ENCODE results near the gene SUCO. TPM values are rescaled to one million over a fixed set of nuclear protein-coding genes. Genes with fewer than 3 reads are reported as not detected.

Gene SUCO
- polyA plus RNA-seq, 2 of the 4 experiments (the other 2 are of a cell fraction) = 10.3 to 21.8 TPM

- DNase-seq (ENCODE audit: low read depth in 1 of 2, low spot score in 1 of 2) (peak in 1 of 2 experiments; percentile 31), FAIRE-seq (no peak), ATAC-seq (peak in 1 of 2 experiments; percentile 48; a peak in 1 of 6 replicates)
- ChIA-PET POLR2A (no interaction called here), CTCF (interaction anchor here (0.8 kb wide), 1 partner anchor 11 kb away, joined by 3 read pairs; no protein-coding TSS in a partner anchor)
- Histone ChIP-seq H3K4me1 (peaks cover 25% of the 10 kb centered on the region), H3K4me3 (no peak overlapping the region), H3K27ac (no peak overlapping the region), H3K4me2 (no peak overlapping the region), H3K9me3 (no peaks in the 10 kb centered on the region)
- WGBS (ENCODE audit: missing lambda C conversion rate) = 49% methylated on average over 5 of the region's 5 CpGs
- TF ChIP-seq ZFP36 (IDR thresholded peaks at IDR 0.05; ENCODE audit: borderline replicate concordance, partially characterized antibody) (no peak), RCOR1 (IDR thresholded peaks at IDR 0.05; ENCODE audit: low read depth, low read length) (no peak), ZSCAN20 (CRISPR knock-in tag; IDR thresholded peaks at IDR 0.05) (no peak), HOXB5 (CRISPR knock-in tag; IDR thresholded peaks at IDR 0.05) (no peak), CHD2 (IDR thresholded peaks at IDR 0.05; ENCODE audit: low read length, partially characterized antibody) (no peak)
Measured at GRCh38 chr1:172653015-172653709, 120.2 kb downstream of the SUCO start.

DNA sequence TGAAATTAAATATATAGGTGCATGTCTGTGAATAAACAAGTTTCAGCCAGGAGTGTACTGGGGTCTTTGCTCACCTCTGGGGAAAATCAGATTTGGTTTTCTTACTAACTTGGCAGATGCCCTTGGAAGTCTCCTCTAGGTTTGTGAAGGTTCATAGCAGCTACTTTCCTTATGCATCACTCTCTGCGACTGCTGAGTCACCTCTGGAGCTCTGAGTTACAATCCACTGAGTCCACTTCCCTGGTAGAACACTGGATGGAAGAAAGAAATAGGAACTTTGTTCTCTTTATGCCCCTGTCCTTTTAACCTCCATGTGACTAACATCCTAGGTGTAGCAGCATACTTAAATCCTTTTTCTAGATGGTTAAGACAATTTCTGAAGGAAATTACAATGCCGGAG lies 121.6 kb downstream of the SUCO start:
- H3K4me1 ChIP-seq = peaks cover 27% of the 10 kb centered on the region
- TF ChIP-seq MAFK (IDR thresholded peaks at IDR 0.05; ENCODE audit: partially characterized antibody) (peak; percentile 20), NPAS2 (CRISPR knock-in tag; IDR thresholded peaks at IDR 0.05; ENCODE audit: borderline replicate concordance) (no peak)
- ChIA-PET CTCF (interaction anchor here (1.0 kb wide), 1 partner anchor 13 kb away, joined by 3 read pairs; no protein-coding TSS in a partner anchor), POLR2A (no interaction called here)
- 47% methylated on average over 2 of the region's 2 CpGs for WGBS (ENCODE audit: missing lambda C conversion rate)
- peak overlapping the region; percentile 41 to 67; a peak in 5 of 6 replicates for H3K27ac ChIP-seq
- FAIRE-seq (no peak), ATAC-seq (peak; percentile 74 to 83; a peak in 5 of 6 replicates), DNase-seq (ENCODE audit: low read depth in 1 of 2, low spot score in 1 of 2) (peak; percentile 28 to 41)
- H3K4me3 ChIP-seq = no peak overlapping the region
- H3K4me2 ChIP-seq = peak overlapping the region; percentile 50
- H3K9me3 ChIP-seq = no peaks in the 10 kb centered on the region

- POLR2A ChIA-PET = no interaction called here
- TF ChIP-seq RCOR1 (IDR thresholded peaks at IDR 0.05; ENCODE audit: low read depth, low read length) (no peak), SMC3 (IDR thresholded peaks at IDR 0.05) (no peak), GATA3 (IDR thresholded peaks at IDR 0.05; ENCODE audit: borderline replicate concordance) (no peak), MYC (IDR thresholded peaks at IDR 0.05; ENCODE audit: borderline replicate concordance, low read length) (no peak), ZSCAN20 (CRISPR knock-in tag; IDR thresholded peaks at IDR 0.05) (no peak), EHMT2 (IDR thresholded peaks at IDR 0.05; ENCODE audit: low read depth) (no peak), MAZ (IDR thresholded peaks at IDR 0.05; ENCODE audit: borderline replicate concordance, low read depth, low read length) (no peak), JUN (IDR thresholded peaks at IDR 0.05) (no peak), POLR2AphosphoS2 (conservative IDR thresholded peaks at IDR 0.05; ENCODE audit: low read length) (no peak), NR3C1 (IDR thresholded peaks at IDR 0.05) (no peak), REST (IDR thresholded peaks at IDR 0.05) (no peak)
- H3K9me3 ChIP-seq = no peaks in the 10 kb centered on the region
- no peak overlapping the region for H3K4me3 ChIP-seq
- no peak overlapping the region for H3K27ac ChIP-seq
- no peak for FAIRE-seq
- no peak for ATAC-seq
- no peak for DNase-seq (ENCODE audit: low read depth in 1 of 2, low spot score in 1 of 2)
- CTCF ChIA-PET = interaction anchor here (0.8 kb wide), 1 partner anchor 81 kb away, joined by 3 read pairs; no protein-coding TSS in a partner anchor
- peaks cover 27% of the 10 kb centered on the region for H3K4me1 ChIP-seq
- 75% methylated on average over 6 of the region's 6 CpGs for WGBS (ENCODE audit: missing lambda C conversion rate)
- no peak overlapping the region for H3K4me2 ChIP-seq
Measured at GRCh38 chr1:172656576-172656975, 123.6 kb downstream of the SUCO start.

DNA sequence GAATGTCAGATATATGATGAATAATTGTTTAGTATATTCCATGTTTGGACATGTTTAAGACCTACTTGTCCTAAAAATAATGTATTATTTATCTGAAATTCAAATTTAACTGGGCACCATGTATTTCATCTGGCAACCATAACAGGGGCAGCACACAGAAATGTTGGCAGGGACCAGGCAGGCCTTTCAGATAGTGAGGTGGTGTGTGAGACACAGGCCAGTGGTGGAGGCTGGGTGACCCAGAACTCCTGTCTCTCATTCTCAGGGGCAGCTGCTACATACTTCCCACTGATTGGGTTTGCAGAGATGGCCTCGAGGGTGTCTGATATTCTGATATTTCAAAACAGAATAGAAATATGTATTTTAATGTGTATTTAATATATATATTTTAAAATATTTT lies 124.6 kb downstream of the SUCO start:
- no peak overlapping the region for H3K4me2 ChIP-seq
- H3K4me1 ChIP-seq = peaks cover 27% of the 10 kb centered on the region
- 79% methylated on average over 1 of the region's 1 CpG for WGBS (ENCODE audit: missing lambda C conversion rate)
- FAIRE-seq (no peak), DNase-seq (ENCODE audit: low read depth in 1 of 2, low spot score in 1 of 2) (no peak), ATAC-seq (no peak)
- no peaks in the 10 kb centered on the region for H3K9me3 ChIP-seq
- no peak overlapping the region for H3K27ac ChIP-seq
- CTCF ChIA-PET = no interaction called here
- POLR2A ChIA-PET = no interaction called here
- H3K4me3 ChIP-seq = no peak overlapping the region
- TF ChIP-seq CEBPB (IDR thresholded peaks at IDR 0.05) = no peak
- no peak for TF ChIP-seq ZNF302 (CRISPR knock-in tag; IDR thresholded peaks at IDR 0.05)
- TF ChIP-seq HDAC2 (IDR thresholded peaks at IDR 0.05) = no peak
- no peak for TF ChIP-seq CBX8 (IDR thresholded peaks at IDR 0.05)
- TF ChIP-seq REST (IDR thresholded peaks at IDR 0.05) = no peak
- TF ChIP-seq NFE2L2 (conservative IDR thresholded peaks at IDR 0.05; ENCODE audit: low read length) = no peak
- TF ChIP-seq TP53 (CRISPR knock-in tag; IDR thresholded peaks at IDR 0.05) = no peak
- no peak for TF ChIP-seq FOSB (CRISPR knock-in tag; IDR thresholded peaks at IDR 0.05)
- TF ChIP-seq, protein P1, sequence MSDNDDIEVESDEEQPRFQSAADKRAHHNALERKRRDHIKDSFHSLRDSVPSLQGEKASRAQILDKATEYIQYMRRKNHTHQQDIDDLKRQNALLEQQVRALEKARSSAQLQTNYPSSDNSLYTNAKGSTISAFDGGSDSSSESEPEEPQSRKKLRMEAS (IDR thresholded peaks at IDR 0.05) = no peak

All from A549 (cell line).